GM12892 (cell line): ENCODE measurements around the gene ANO6.

Experiments used
- DNase-seq: peaks from one replicate; pipeline ENCODE4 v3.0.0; 2011; ENCODE audit not compliant: insufficient read length
- FAIRE-seq: peaks from 2 replicates; lab custom pipeline; 2011; peaks lifted over from hg19 to GRCh38; lab: Jason Lieb, UNC
- POLR2A ChIP-seq: IDR thresholded peaks from 2 replicates; pipeline ENCODE4 v1.6.1; 2011; ENCODE audit warnings: low read depth, low read length, control low read depth
- POLR2AphosphoS5 ChIP-seq: IDR thresholded peaks from 2 replicates; pipeline ENCODE4 v1.6.1; 2011; ENCODE audit warnings: low read depth, low read length, control low read depth
- TAF1 ChIP-seq: IDR thresholded peaks from 2 replicates; pipeline ENCODE4 v1.6.1; 2011; ENCODE audit warnings: low read depth, mild to moderate bottlenecking, control low read depth, low read length, borderline replicate concordance

ANO6 gene

DNA sequence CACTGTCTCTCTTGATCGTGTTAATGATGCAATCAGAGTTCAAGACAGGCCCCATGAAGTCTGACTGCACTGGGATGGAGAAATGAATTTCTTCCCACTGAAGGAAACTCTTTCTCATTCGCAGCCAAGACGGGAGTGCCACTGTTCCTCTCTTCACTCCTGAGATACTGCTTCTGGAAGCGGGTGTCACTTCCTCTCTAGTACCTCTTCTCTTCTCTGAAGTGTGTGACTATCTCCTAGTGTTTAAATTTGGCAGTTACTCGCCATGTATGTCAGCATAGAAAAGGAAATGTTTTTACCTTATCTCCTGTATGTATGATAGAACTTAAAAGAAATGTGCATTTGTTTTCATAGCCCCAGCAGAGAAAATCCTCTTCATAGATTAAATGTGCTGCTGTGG is 215.2 kb downstream of the ANO6 start:
- FAIRE-seq = no peak
- DNase-seq = no peak

DNA sequence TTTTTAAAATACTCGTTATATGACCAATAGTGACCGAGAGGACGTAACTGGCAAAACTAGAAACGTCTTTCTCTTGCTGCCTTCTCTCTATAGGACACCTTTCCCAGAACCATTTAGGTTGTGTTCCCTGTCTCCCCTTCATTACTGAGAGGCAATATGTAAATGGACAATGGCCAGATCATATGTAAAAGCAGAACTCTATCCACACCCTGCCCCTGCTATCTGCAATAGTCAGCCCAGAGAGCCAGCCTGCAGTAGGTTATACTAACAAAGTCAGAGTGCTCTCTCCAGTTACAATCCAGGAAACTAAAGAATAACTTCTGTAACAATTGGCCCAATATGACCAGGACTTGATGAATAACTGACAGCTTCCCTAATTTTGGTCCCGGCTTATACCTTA is 216.8 kb downstream of the ANO6 start:
- no peak for TF ChIP-seq TAF1
- TF ChIP-seq POLR2A = no peak
- TF ChIP-seq POLR2AphosphoS5 = no peak
- FAIRE-seq = no peak

More for the DNA sequence above, 215.2 kb downstream of the ANO6 start:
- no peak for TF ChIP-seq TAF1
- TF ChIP-seq POLR2AphosphoS5 = no peak
- TF ChIP-seq POLR2A = no peak

DNA sequence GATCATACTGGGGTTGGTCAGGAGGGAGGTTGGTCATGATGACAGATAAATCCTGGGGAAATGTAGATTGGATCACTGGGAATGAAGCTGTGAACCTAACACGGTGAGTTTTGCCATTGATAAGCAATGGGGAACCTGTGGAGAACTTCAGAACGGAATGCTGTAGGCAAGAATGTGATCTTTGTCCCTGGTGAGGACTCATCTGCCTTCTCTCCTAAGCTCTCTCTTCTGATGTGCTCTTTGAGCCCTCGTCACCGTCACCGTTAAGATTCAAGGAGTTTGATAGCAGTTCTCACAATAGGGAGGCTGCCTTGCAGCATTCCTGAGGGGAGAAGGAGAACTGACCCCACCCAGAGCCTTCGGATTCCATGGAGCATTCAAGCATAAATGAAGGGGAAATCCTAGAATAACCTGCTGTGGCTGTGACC is 217.6 kb downstream of the ANO6 start:
- no peak for TF ChIP-seq POLR2AphosphoS5
- TF ChIP-seq POLR2A = no peak
- TF ChIP-seq TAF1 = no peak
- no peak for DNase-seq
- FAIRE-seq = peak; percentile 21

More for the DNA sequence above, 216.8 kb downstream of the ANO6 start:
- DNase-seq = no peak

- FAIRE-seq = no peak
- no peak for DNase-seq
- no peak for TF ChIP-seq POLR2A
- no peak for TF ChIP-seq TAF1
- no peak for TF ChIP-seq POLR2AphosphoS5
These were observed 218.2 kb downstream of the ANO6 start for GRCh38 chr12:45434094-45434493.

- TF ChIP-seq TAF1 (no peak), POLR2A (no peak), POLR2AphosphoS5 (no peak)
- FAIRE-seq (no peak), DNase-seq (no peak)
These were observed 220.2 kb downstream of the ANO6 start for GRCh38 chr12:45435945-45436710.

- TF ChIP-seq POLR2A (no peak), TAF1 (no peak), POLR2AphosphoS5 (no peak)
- FAIRE-seq = no peak
- no peak for DNase-seq
These were observed 223.1 kb downstream of the ANO6 start for GRCh38 chr12:45439039-45439438.

DNA sequence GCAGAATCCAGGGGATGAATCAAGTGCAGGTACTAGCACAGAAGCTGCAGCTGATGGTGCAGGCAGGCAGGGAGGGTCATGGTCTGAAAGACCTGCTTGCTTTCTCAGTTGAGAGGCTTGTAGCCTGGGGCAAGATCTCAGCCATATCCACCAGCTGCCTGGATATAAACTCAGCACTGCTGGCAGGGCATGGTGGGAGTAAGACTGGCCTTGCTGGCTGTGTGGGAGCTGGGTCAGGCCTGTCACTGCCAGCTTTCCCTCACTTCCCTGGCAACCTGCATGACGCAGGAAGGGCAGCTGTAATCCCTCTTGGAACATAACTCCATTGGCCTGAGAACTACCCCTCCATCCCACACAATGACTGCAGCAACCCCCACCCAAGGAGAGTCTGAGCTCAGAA is 230.1 kb downstream of the ANO6 start:
- FAIRE-seq (no peak), DNase-seq (no peak)
- TF ChIP-seq POLR2A (no peak), POLR2AphosphoS5 (no peak), TAF1 (no peak)

GRCh38 chr12:45458238-45458637 is 242.3 kb downstream of the ANO6 start:
- DNase-seq = no peak

GRCh38 chr12:45458854-45459807 is 243.2 kb downstream of the ANO6 start:
- DNase-seq (no peak), FAIRE-seq (no peak)
- TF ChIP-seq TAF1 (no peak), POLR2AphosphoS5 (no peak), POLR2A (no peak)

More at GRCh38 chr12:45458238-45458637, 242.3 kb downstream of the ANO6 start:
- TF ChIP-seq POLR2A (no peak), TAF1 (no peak), POLR2AphosphoS5 (no peak)
- no peak for FAIRE-seq

GRCh38 chr12:45462506-45462905 is 246.6 kb downstream of the ANO6 start:
- no peak for FAIRE-seq
- DNase-seq = no peak
- no peak for TF ChIP-seq POLR2AphosphoS5
- TF ChIP-seq POLR2A = no peak
- no peak for TF ChIP-seq TAF1

GRCh38 chr12:45464699-45465098 is 248.8 kb downstream of the ANO6 start:
- FAIRE-seq (no peak), DNase-seq (no peak)
- TF ChIP-seq POLR2AphosphoS5 (no peak), TAF1 (no peak), POLR2A (no peak)
